ENCODE data around the gene TSFM.
A peak's percentile ranks its signal among the peaks of the same experiment; 100 is the strongest.

- TF ChIP-seq CTCF (conservative IDR thresholded peaks at IDR 0.05; ENCODE audit: low read depth, low read length) (peak; percentile 56), POLR2A (IDR thresholded peaks at IDR 0.05; ENCODE audit: low read depth, low read length) (no peak), USF2 (IDR thresholded peaks at IDR 0.05; ENCODE audit: low read depth, low read length) (no peak)
These were observed 25.9 kb upstream of the TSFM start for GRCh38 chr12:57756406-57757341.
